HEK293 (cell line): ENCODE data around the gene DNAH1.

Experiments used
- CTCF ChIP-seq: fragments of 450-650 bp; formaldehyde crosslinking; IDR thresholded peaks from 2 replicates; pipeline ENCODE4 v1.5.1; 2016; ENCODE audit warnings: missing biosample characterization, missing genetic modification characterization
- ZFP37 ChIP-seq: fragments of 450-650 bp; formaldehyde crosslinking; IDR thresholded peaks from 2 replicates; pipeline ENCODE4 v1.5.1; 2016; ENCODE audit warnings: missing biosample characterization, missing genetic modification characterization
- ZNF133 ChIP-seq: fragments of 450-650 bp; formaldehyde crosslinking; IDR thresholded peaks from 2 replicates; pipeline ENCODE4 v1.5.1; 2016; ENCODE audit warnings: missing biosample characterization, missing genetic modification characterization
- ZNF184 ChIP-seq: fragments of 450-650 bp; IDR thresholded peaks from 2 replicates; pipeline ENCODE4 v1.5.1; 2018; ENCODE audit warnings: missing biosample characterization, mild to moderate bottlenecking, missing genetic modification characterization
- ZNF639 ChIP-seq: fragments of 450-650 bp; formaldehyde crosslinking; IDR thresholded peaks from 2 replicates; pipeline ENCODE4 v1.5.1; 2016; ENCODE audit warnings: missing biosample characterization, missing genetic modification characterization
- TF ChIP-seq, protein P1 (sequence below): fragments of 450-650 bp; formaldehyde crosslinking; IDR thresholded peaks from 2 replicates; pipeline ENCODE4 v1.5.1; 2016; ENCODE audit warnings: missing biosample characterization, missing genetic modification characterization, borderline replicate concordance

DNA sequence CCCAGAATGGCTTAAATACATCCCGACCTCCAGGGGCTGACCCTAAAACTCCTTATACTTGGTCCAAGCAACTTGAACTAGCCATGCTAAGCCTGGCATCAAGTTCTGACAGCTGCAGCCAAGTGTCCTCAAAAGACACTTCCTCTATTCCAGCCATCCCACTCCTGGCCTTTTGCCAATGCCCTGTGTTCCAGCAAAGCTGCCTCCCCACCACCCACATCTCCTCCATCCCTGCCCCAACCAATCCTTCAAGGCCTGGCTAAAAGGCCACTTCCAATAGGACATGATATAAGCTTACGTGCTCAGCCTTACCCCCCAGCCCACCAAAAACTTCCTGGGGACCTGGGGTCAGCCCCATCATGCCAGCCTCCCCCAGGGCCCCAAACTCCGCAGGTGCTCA is 87.8 kb downstream of the DNAH1 start:
- TF ChIP-seq CTCF (tag by site-specific recombination) (no peak), ZNF639 (tag by site-specific recombination) (no peak), ZNF133 (tag by site-specific recombination) (no peak), ZNF184 (tag by site-specific recombination) (no peak), ZFP37 (tag by site-specific recombination) (no peak)
- TF ChIP-seq, protein P1, sequence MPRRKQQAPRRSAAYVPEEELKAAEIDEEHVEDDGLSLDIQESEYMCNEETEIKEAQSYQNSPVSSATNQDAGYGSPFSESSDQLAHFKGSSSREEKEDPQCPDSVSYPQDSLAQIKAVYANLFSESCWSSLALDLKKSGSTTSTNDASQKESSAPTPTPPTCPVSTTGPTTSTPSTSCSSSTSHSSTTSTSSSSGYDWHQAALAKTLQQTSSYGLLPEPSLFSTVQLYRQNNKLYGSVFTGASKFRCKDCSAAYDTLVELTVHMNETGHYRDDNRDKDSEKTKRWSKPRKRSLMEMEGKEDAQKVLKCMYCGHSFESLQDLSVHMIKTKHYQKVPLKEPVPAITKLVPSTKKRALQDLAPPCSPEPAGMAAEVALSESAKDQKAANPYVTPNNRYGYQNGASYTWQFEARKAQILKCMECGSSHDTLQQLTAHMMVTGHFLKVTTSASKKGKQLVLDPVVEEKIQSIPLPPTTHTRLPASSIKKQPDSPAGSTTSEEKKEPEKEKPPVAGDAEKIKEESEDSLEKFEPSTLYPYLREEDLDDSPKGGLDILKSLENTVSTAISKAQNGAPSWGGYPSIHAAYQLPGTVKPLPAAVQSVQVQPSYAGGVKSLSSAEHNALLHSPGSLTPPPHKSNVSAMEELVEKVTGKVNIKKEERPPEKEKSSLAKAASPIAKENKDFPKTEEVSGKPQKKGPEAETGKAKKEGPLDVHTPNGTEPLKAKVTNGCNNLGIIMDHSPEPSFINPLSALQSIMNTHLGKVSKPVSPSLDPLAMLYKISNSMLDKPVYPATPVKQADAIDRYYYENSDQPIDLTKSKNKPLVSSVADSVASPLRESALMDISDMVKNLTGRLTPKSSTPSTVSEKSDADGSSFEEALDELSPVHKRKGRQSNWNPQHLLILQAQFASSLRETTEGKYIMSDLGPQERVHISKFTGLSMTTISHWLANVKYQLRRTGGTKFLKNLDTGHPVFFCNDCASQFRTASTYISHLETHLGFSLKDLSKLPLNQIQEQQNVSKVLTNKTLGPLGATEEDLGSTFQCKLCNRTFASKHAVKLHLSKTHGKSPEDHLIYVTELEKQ (tag by site-specific recombination) = no peak
